Measurements from ENCODE around the gene CALN1. TPM values are rescaled to one million over a fixed set of nuclear protein-coding genes. Genes with fewer than 3 reads are reported as not detected.

Gene CALN1
- total RNA-seq, 1 donor from 2014 or later, result not detected

DNA sequence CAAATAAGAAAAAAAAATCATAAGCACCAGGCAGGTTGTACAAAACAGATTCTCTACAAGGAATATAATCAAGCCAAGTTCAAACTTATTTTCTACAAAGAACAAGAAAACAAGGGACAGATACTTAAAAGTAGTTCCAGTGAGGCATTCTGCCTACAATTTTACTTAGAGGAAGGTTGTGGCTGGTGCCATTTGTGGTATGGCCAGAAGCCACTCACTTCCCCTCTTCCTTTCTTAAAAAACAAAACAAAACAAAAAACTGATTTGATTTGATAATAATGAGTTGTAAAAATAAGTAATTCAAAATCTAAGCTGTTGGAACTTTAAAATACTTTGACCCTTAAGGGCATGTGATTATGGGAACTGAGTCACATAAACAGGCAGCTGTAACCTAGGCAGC lies 420.6 kb downstream of the CALN1 start:
- Mint-ChIP-seq H3K4me3 (ENCODE audit: unreplicated experiment) (no peak overlapping the region), H3K9me3 (ENCODE audit: unreplicated experiment) (no peaks in the 10 kb centered on the region), H3K36me3 (ENCODE audit: low read depth, unreplicated experiment) (no peaks in the 10 kb centered on the region), H3K27ac (ENCODE audit: unreplicated experiment) (no peak overlapping the region), H3K4me1 (ENCODE audit: low read depth, unreplicated experiment) (no peaks in the 10 kb centered on the region), H3K27me3 (ENCODE audit: low read depth, unreplicated experiment) (peaks cover 6% of the 10 kb centered on the region)
- DNase-seq (ENCODE audit: low read depth) (no peak), FAIRE-seq (no peak)
- Histone ChIP-seq H4K20me1 (ENCODE audit: insufficient read depth, low read length) (no peaks in the 10 kb centered on the region), H3K27me3 (ENCODE audit: insufficient read depth, low read length) (no peaks in the 10 kb centered on the region), H3K4me2 (ENCODE audit: low read length) (no peak overlapping the region), H3K79me2 (ENCODE audit: insufficient read depth, low read length) (no peaks in the 10 kb centered on the region), H2AFZ (ENCODE audit: low read depth, low read length) (no peak overlapping the region), H3K4me3 (ENCODE audit: insufficient read depth, low read depth, low read length) (no peak overlapping the region), H3K36me3 (ENCODE audit: insufficient read depth, low read length) (no peaks in the 10 kb centered on the region), H3K9me3 (ENCODE audit: insufficient read depth, low read depth, low read length) (peaks cover 13% of the 10 kb centered on the region), H3K9ac (ENCODE audit: low read length) (no peak overlapping the region), H3K27ac (ENCODE audit: low read depth, low read length) (no peak overlapping the region), H3K4me1 (ENCODE audit: insufficient read depth, low read length) (no peaks in the 10 kb centered on the region)
- TF ChIP-seq EZH2 (IDR thresholded peaks at IDR 0.05; ENCODE audit: insufficient read depth, low read length), result no peak
- TF ChIP-seq, protein P1, sequence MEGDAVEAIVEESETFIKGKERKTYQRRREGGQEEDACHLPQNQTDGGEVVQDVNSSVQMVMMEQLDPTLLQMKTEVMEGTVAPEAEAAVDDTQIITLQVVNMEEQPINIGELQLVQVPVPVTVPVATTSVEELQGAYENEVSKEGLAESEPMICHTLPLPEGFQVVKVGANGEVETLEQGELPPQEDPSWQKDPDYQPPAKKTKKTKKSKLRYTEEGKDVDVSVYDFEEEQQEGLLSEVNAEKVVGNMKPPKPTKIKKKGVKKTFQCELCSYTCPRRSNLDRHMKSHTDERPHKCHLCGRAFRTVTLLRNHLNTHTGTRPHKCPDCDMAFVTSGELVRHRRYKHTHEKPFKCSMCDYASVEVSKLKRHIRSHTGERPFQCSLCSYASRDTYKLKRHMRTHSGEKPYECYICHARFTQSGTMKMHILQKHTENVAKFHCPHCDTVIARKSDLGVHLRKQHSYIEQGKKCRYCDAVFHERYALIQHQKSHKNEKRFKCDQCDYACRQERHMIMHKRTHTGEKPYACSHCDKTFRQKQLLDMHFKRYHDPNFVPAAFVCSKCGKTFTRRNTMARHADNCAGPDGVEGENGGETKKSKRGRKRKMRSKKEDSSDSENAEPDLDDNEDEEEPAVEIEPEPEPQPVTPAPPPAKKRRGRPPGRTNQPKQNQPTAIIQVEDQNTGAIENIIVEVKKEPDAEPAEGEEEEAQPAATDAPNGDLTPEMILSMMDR (IDR thresholded peaks at IDR 0.05; ENCODE audit: insufficient read depth, low read depth, low read length), result no peak

DNA sequence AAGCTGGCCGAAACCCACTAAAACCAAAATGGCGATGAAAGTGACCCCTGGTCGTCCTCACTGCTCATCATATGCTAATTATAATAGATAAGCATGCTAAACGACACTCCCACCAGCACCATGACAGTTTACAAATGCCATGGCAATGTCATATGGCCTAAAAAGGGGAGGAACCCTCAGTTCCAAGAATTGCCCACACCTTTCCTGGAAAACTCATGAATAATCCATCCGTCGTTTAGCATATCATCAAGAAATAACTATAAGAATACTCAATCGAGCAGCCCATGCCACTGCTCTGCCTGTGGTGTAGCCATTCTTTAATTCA lies 422.0 kb downstream of the CALN1 start:
- FAIRE-seq (no peak), DNase-seq (ENCODE audit: low read depth) (no peak)
- Mint-ChIP-seq H3K4me3 (ENCODE audit: unreplicated experiment) (no peak overlapping the region), H3K27ac (ENCODE audit: unreplicated experiment) (no peak overlapping the region), H3K27me3 (ENCODE audit: low read depth, unreplicated experiment) (peaks cover 6% of the 10 kb centered on the region), H3K9me3 (ENCODE audit: unreplicated experiment) (no peaks in the 10 kb centered on the region), H3K36me3 (ENCODE audit: low read depth, unreplicated experiment) (no peaks in the 10 kb centered on the region), H3K4me1 (ENCODE audit: low read depth, unreplicated experiment) (no peaks in the 10 kb centered on the region)
- no peaks in the 10 kb centered on the region for H3K27me3 ChIP-seq (ENCODE audit: insufficient read depth, low read length)
- H3K4me3 ChIP-seq (ENCODE audit: insufficient read depth, low read depth, low read length), result no peak overlapping the region
- peaks cover 13% of the 10 kb centered on the region for H3K9me3 ChIP-seq (ENCODE audit: insufficient read depth, low read depth, low read length)
- no peak overlapping the region for H3K4me2 ChIP-seq (ENCODE audit: low read length)
- H3K79me2 ChIP-seq (ENCODE audit: insufficient read depth, low read length), result no peaks in the 10 kb centered on the region
- no peak overlapping the region for H2AFZ ChIP-seq (ENCODE audit: low read depth, low read length)
- H3K36me3 ChIP-seq (ENCODE audit: insufficient read depth, low read length), result no peaks in the 10 kb centered on the region
- H3K9ac ChIP-seq (ENCODE audit: low read length), result no peak overlapping the region
- no peak overlapping the region for H3K27ac ChIP-seq (ENCODE audit: low read depth, low read length)
- H4K20me1 ChIP-seq (ENCODE audit: insufficient read depth, low read length), result no peaks in the 10 kb centered on the region
- no peak for TF ChIP-seq EZH2 (IDR thresholded peaks at IDR 0.05; ENCODE audit: insufficient read depth, low read length)
- TF ChIP-seq, protein P1 (IDR thresholded peaks at IDR 0.05; ENCODE audit: insufficient read depth, low read depth, low read length), result no peak
- H3K4me1 ChIP-seq (ENCODE audit: insufficient read depth, low read length), result no peaks in the 10 kb centered on the region

GRCh38 chr7:71988201-71988600 lies 423.9 kb downstream of the CALN1 start:
- Histone ChIP-seq H2AFZ (ENCODE audit: low read depth, low read length) (no peak overlapping the region), H4K20me1 (ENCODE audit: insufficient read depth, low read length) (no peaks in the 10 kb centered on the region), H3K27me3 (ENCODE audit: insufficient read depth, low read length) (no peaks in the 10 kb centered on the region), H3K27ac (ENCODE audit: low read depth, low read length) (no peak overlapping the region), H3K4me3 (ENCODE audit: insufficient read depth, low read depth, low read length) (no peak overlapping the region), H3K36me3 (ENCODE audit: insufficient read depth, low read length) (no peaks in the 10 kb centered on the region), H3K4me1 (ENCODE audit: insufficient read depth, low read length) (no peaks in the 10 kb centered on the region), H3K79me2 (ENCODE audit: insufficient read depth, low read length) (no peaks in the 10 kb centered on the region), H3K4me2 (ENCODE audit: low read length) (no peak overlapping the region), H3K9me3 (ENCODE audit: insufficient read depth, low read depth, low read length) (peaks cover 20% of the 10 kb centered on the region), H3K9ac (ENCODE audit: low read length) (no peak overlapping the region)
- H3K4me1 Mint-ChIP-seq (ENCODE audit: low read depth, unreplicated experiment), result no peaks in the 10 kb centered on the region
- FAIRE-seq, result no peak
- no peak for DNase-seq (ENCODE audit: low read depth)
- peaks cover 6% of the 10 kb centered on the region for H3K27me3 Mint-ChIP-seq (ENCODE audit: low read depth, unreplicated experiment)
- H3K4me3 Mint-ChIP-seq (ENCODE audit: unreplicated experiment), result no peak overlapping the region
- no peaks in the 10 kb centered on the region for H3K9me3 Mint-ChIP-seq (ENCODE audit: unreplicated experiment)
- no peak for TF ChIP-seq EZH2 (IDR thresholded peaks at IDR 0.05; ENCODE audit: insufficient read depth, low read length)
- TF ChIP-seq, protein P1 (IDR thresholded peaks at IDR 0.05; ENCODE audit: insufficient read depth, low read depth, low read length), result no peak
- no peaks in the 10 kb centered on the region for H3K36me3 Mint-ChIP-seq (ENCODE audit: low read depth, unreplicated experiment)
- H3K27ac Mint-ChIP-seq (ENCODE audit: unreplicated experiment), result no peak overlapping the region

All from astrocyte (in vitro differentiated cells and primary cell).